ENCODE results near the gene KCNK2.

DNA sequence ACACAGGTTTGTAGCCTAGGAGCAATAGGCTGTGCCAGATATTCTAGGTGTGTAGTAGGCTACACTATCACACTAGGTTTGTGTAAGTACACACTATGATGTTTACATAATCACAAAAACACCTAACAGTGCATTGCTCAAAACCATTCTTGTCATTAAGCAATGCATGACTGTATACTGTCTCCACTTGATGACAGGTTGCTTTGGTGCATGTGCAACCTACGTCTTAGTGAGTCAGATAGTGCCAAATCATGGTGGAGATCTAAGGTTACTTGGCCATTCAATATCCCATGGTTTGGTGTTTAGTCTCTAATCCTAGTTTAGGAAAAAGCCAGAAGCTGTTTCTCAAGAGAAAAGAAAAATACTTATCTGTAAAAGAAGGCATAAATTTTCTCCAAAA lies 181.1 kb downstream of the KCNK2 start:
- TF ChIP-seq RAD21 (IDR thresholded peaks at IDR 0.05; ENCODE audit: low read length) (no peak), MXI1 (IDR thresholded peaks at IDR 0.05; ENCODE audit: low read depth, low read length) (no peak)
